NOMO-1 (cell line): ENCODE measurements around the gene GFOD1.
A peak's percentile ranks its signal among the peaks of the same experiment; 100 is the strongest.
"Not testable (repeated sequence)": the region's sequence is repeated elsewhere in the genome, so short reads cannot be mapped to it uniquely, and the experiment has no call there.

ENCODE experiments used
- DNase-seq, 2 experiments: peaks; one replicate each; lab custom pipeline; 2025; ENCODE audit not compliant: unreplicated experiment in 2 of 2; lab: John Stamatoyannopoulos, UW

GFOD1 gene

GRCh38 chr6:13466304-13467215 is 20.8 kb downstream of the GFOD1 start:
- DNase-seq, result no peak

GRCh38 chr6:13465734-13466133 is 21.7 kb downstream of the GFOD1 start:
- no peak for DNase-seq

- DNase-seq, result no peak
These were observed 23.5 kb downstream of the GFOD1 start for GRCh38 chr6:13463941-13464340.

GRCh38 chr6:13463328-13463717 is 24.1 kb downstream of the GFOD1 start:
- DNase-seq, result no peak

GRCh38 chr6:13462458-13463327 is 24.7 kb downstream of the GFOD1 start:
- no peak for DNase-seq

- DNase-seq, result peak in 1 of 2 experiments; percentile 14
These were observed 25.6 kb downstream of the GFOD1 start for GRCh38 chr6:13461805-13462204.

GRCh38 chr6:13461307-13461706 is 26.1 kb downstream of the GFOD1 start:
- DNase-seq, result no peak

GRCh38 chr6:13460289-13460688 is 27.1 kb downstream of the GFOD1 start:
- DNase-seq, result not testable (repeated sequence)

GRCh38 chr6:13457577-13457976 is 29.8 kb downstream of the GFOD1 start:
- no peak for DNase-seq

- DNase-seq, result no peak
These were observed 31.8 kb downstream of the GFOD1 start for GRCh38 chr6:13455552-13455966.

- DNase-seq, result peak; percentile 42 to 57
These were observed 32.8 kb downstream of the GFOD1 start for GRCh38 chr6:13454286-13455221.

GRCh38 chr6:13453771-13454251 is 33.6 kb downstream of the GFOD1 start:
- DNase-seq, result no peak

- DNase-seq, result no peak
These were observed 34.2 kb downstream of the GFOD1 start for GRCh38 chr6:13453153-13453552.

- DNase-seq, result no peak
These were observed 34.9 kb downstream of the GFOD1 start for GRCh38 chr6:13452346-13453117.

GRCh38 chr6:13451181-13451895 is 36.1 kb downstream of the GFOD1 start:
- no peak for DNase-seq

- no peak for DNase-seq
These were observed 36.8 kb downstream of the GFOD1 start for GRCh38 chr6:13450628-13451027.

GRCh38 chr6:13447949-13448724 is 39.3 kb downstream of the GFOD1 start:
- peak in 1 of 2 experiments; percentile 59 for DNase-seq

- no peak for DNase-seq
These were observed 41.0 kb downstream of the GFOD1 start for GRCh38 chr6:13446381-13446780.
